Testis (tissue), 3 donors: Measurements from ENCODE around the gene ROBO1. TPM values are rescaled to one million over a fixed set of nuclear protein-coding genes. Genes with fewer than 3 reads are reported as not detected.
A peak's percentile ranks its signal among the peaks of the same experiment; 100 is the strongest.

Source experiments
- DNase-seq: peaks from one replicate; pipeline ENCODE4 v3.0.0-alpha.2; 2019
- H3K27ac ChIP-seq, 2 donors: fragments of 200-600 bp; sonication (generic); one replicate each; pipeline ENCODE4 v1.5.1; 2019
- H3K27me3 ChIP-seq: fragments of 200-600 bp; sonication (generic); one replicate; pipeline ENCODE4 v1.5.1; 2019
- H3K36me3 ChIP-seq: fragments of 200-600 bp; sonication (generic); one replicate; pipeline ENCODE4 v1.5.1; 2017; ENCODE audit warnings: low read depth; ENCODE audit errors: missing control alignments
- H3K4me1 ChIP-seq: fragments of 200-600 bp; sonication (generic); one replicate; pipeline ENCODE4 v1.5.1; 2019
- H3K4me3 ChIP-seq, 2 donors: fragments of 200-600 bp; sonication (generic); one replicate each; pipeline ENCODE4 v1.5.1; 2017 to 2019
- H3K9me3 ChIP-seq: fragments of 200-600 bp; sonication (generic); one replicate; pipeline ENCODE4 v1.5.1; 2017
- POLR2A ChIP-seq: fragments of 450-650 bp; IDR thresholded peaks from one replicate; pipeline ENCODE4 v1.6.1; 2017; ENCODE audit warnings: antibody characterized with exemption, mild to moderate bottlenecking, moderate library complexity
- WGBS, 2 donors: methylation state at CpG; one replicate each; pipeline ENCODE4 v1.1.5; 2018; 5-methylcytosine and 5-hydroxymethylcytosine counted together
- intact Hi-C: fragments of 100-400 bp; cut with DNase I; formaldehyde crosslinking; loops from one replicate; pipeline ENCODE4 v1.15.1; 2023; ENCODE audit warnings: low total_unique reads
- polyA plus RNA-seq: library from polyadenylated mRNA; stranded (reverse); fragments of 350-450 nt; fragmentation: Illumina TruSeq; extraction: RNeasy Lipid Tissue Mini Kit (QIAGEN cat#74804); gene quantifications from one replicate; pipeline ENCODE4 v1.2.3, GENCODE V29; 2014; ENCODE audit warnings: low read depth, low replicate concordance; ENCODE audit not compliant: insufficient read depth
- total RNA-seq, 2 donors: library from RNA; depleted of rRNA; stranded (reverse); fragments of >200 nt; gene quantifications; one replicate each; pipeline ENCODE4 v1.2.3, GENCODE V29; 2016
- TF ChIP-seq, protein P1 (sequence below), 3 experiments: fragments of 450-650 bp in 2 of 3; fragments of 200-600 bp in 1 of 3; sonication (generic) in 1 of 3; IDR thresholded peaks; one replicate each; pipeline ENCODE4 v1.5.1; 2016 to 2019; ENCODE audit warnings: antibody characterized with exemption in 3 of 3, mild to moderate bottlenecking in 2 of 3, moderate library complexity in 1 of 3

Gene ROBO1
- total and polyA plus RNA-seq, 3 donors from 2014 or later = 39.4 to 45.1 (median 42.6) TPM

DNA sequence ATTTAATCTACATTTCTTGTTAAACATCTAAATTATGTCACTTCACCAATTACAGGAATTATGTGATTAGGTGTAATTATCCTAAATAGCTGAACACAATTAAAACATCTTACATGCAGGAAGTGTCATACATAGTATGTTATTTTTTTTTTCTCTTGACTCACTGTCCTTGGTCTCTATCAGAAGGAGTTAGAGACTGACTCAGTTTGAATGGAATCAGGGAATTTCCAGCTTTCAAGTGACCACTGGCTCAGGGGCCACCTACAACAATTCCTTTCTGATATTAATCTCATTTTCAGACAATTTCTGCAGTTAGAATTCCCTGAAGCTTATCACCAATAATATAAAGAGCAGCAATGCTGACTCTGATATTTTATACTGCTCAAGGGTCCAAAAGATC lies 400.7 kb downstream of the ROBO1 start:
- H3K4me1 ChIP-seq = no peaks in the 10 kb centered on the region
- no peak overlapping the region for H3K27ac ChIP-seq
- intact Hi-C loops = no loop called here
- no peak for DNase-seq
- no peaks in the 10 kb centered on the region for H3K27me3 ChIP-seq
- H3K4me3 ChIP-seq = no peak overlapping the region
- no peaks in the 10 kb centered on the region for H3K36me3 ChIP-seq
- TF ChIP-seq, protein P1, sequence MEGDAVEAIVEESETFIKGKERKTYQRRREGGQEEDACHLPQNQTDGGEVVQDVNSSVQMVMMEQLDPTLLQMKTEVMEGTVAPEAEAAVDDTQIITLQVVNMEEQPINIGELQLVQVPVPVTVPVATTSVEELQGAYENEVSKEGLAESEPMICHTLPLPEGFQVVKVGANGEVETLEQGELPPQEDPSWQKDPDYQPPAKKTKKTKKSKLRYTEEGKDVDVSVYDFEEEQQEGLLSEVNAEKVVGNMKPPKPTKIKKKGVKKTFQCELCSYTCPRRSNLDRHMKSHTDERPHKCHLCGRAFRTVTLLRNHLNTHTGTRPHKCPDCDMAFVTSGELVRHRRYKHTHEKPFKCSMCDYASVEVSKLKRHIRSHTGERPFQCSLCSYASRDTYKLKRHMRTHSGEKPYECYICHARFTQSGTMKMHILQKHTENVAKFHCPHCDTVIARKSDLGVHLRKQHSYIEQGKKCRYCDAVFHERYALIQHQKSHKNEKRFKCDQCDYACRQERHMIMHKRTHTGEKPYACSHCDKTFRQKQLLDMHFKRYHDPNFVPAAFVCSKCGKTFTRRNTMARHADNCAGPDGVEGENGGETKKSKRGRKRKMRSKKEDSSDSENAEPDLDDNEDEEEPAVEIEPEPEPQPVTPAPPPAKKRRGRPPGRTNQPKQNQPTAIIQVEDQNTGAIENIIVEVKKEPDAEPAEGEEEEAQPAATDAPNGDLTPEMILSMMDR (IDR thresholded peaks at IDR 0.05) = no peak
- TF ChIP-seq POLR2A = no peak
- no peaks in the 10 kb centered on the region for H3K9me3 ChIP-seq

DNA sequence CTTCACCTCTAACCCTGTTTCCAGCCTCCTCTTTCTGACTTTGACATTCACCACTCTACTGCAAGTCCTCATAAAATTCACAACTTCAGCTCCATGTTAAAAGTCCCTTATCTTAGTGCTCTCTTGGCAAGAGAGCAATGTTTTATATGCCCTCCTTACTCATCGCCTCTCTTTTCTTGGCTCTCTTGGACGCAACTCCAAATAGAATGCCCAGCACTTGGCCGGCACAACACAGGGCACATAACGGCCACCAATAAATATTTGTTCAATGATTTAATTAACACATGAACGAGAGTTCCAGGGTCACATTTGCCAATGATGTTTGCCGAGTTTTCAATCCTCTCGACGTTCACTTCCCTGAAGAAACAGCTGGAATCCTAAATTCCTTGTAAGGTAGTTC lies 401.4 kb downstream of the ROBO1 start:
- Histone ChIP-seq H3K4me3 (no peak overlapping the region), H3K36me3 (no peaks in the 10 kb centered on the region), H3K4me1 (no peaks in the 10 kb centered on the region), H3K27ac (no peak overlapping the region), H3K9me3 (no peaks in the 10 kb centered on the region), H3K27me3 (no peaks in the 10 kb centered on the region)
- TF ChIP-seq, protein P1 (IDR thresholded peaks at IDR 0.05) = no peak
- TF ChIP-seq POLR2A = no peak
- no peak for DNase-seq
- WGBS, 2 donors = 63 to 75% methylated on average over 8 of the region's 8 CpGs
- intact Hi-C loops = no loop called here

DNA sequence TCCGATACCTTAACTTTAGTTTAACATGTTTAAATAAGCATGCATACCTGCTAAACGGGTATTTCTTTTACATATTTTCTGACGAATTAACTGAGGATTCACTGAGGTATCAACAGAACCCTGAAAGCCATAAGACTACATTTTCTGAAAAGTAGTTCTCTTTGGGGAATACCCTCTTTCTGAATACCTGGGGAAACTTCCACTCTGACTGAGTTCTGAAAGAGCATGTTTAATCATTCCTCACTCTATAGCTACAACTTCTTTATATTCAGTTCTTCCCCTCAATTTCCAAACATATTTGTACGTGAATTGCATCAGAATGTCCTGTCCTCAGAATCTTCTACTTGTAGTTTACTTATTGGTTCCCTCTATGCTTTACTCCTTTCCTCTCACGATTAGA lies 403.0 kb downstream of the ROBO1 start:
- 57 to 78% methylated on average over 5 of the region's 5 CpGs for WGBS, 2 donors
- TF ChIP-seq POLR2A = no peak
- TF ChIP-seq, protein P1 (IDR thresholded peaks at IDR 0.05) = no peak
- H3K36me3 ChIP-seq = no peaks in the 10 kb centered on the region
- no peak overlapping the region for H3K4me3 ChIP-seq
- H3K4me1 ChIP-seq = no peaks in the 10 kb centered on the region
- intact Hi-C loops = no loop called here
- no peak for DNase-seq
- H3K27ac ChIP-seq = no peak overlapping the region
- H3K27me3 ChIP-seq = no peaks in the 10 kb centered on the region
- no peaks in the 10 kb centered on the region for H3K9me3 ChIP-seq

DNA sequence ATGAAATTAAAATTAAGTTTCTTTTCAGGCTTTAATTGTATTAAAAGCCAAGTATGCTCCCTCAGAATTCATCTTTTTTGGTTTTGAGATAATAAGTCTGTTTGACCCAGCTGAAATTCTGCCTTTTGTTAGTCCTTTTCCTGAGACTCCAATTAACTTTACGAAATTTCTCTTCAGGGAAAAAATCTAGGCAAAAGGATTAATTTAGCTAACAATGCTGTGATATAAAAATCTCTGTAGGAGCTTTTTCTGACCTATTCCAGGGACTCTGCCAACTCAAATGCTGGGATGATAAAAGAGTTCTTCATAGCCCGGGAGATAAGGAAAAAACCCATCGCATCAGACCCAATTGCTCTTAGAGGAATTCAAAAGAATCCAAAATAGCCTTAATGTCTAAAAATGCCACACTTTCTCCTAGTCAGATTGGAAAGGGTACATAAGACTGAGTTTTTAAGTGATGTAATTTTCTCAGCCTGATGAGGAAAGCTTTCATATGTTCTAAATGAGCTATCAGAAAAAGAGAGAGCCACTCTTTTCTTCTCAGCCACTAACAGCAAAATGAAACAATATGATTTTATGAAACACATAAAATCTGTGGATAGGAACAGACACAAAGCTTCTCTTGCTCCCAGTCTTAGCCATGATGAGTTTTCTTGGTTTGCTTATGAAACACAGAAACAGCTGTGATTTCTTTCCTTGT lies 405.1 kb downstream of the ROBO1 start:
- intact Hi-C loops = no loop called here
- DNase-seq = no peak
- no peaks in the 10 kb centered on the region for H3K4me1 ChIP-seq
- WGBS, 2 donors = 24 to 44% methylated on average over 3 of the region's 3 CpGs
- no peaks in the 10 kb centered on the region for H3K27me3 ChIP-seq
- H3K36me3 ChIP-seq = no peaks in the 10 kb centered on the region
- TF ChIP-seq, protein P1 (IDR thresholded peaks at IDR 0.05) = no peak
- TF ChIP-seq POLR2A = no peak
- H3K9me3 ChIP-seq = no peaks in the 10 kb centered on the region
- no peak overlapping the region for H3K4me3 ChIP-seq
- no peak overlapping the region for H3K27ac ChIP-seq

DNA sequence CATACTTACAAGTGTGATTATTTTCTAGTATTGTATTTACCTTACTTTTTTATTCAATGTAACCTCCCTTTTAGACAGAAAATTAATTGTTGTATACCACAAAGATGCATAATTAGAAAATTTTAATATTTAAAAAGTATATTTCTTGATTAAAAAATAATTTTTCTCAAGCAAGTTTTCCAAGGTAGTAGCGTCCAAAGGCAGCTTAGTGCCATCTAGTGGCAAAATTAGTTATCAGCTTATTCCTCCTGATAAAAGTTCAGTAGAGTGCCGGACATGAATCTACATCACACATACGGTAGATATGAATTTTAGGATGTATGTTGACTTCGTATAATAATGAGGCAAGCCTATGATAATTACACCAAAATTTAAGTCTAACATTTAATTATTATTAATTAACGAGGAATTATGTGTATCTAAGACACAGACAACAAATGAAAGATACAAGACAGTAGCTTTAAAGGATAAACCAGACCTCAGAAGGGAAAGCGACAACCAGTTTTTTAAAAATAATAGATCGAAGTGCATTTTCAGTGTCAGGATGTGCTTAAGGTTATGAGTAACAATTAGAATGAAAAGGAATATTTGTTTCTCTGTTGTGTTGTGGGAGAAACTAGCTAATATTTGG lies 405.9 kb downstream of the ROBO1 start:
- TF ChIP-seq POLR2A = no peak
- TF ChIP-seq, protein P1 (IDR thresholded peaks at IDR 0.05) = peak in 2 of 3 experiments; percentile 38 to 75
- H3K36me3 ChIP-seq = no peaks in the 10 kb centered on the region
- no peaks in the 10 kb centered on the region for H3K27me3 ChIP-seq
- intact Hi-C loops = no loop called here
- H3K4me1 ChIP-seq = no peaks in the 10 kb centered on the region
- WGBS, 2 donors = 10 to 17% methylated on average over 7 of the region's 7 CpGs
- no peak overlapping the region for H3K4me3 ChIP-seq
- DNase-seq = no peak
- no peak overlapping the region for H3K27ac ChIP-seq
- no peaks in the 10 kb centered on the region for H3K9me3 ChIP-seq
